Breast epithelium (tissue), 4 donors: Measurements from ENCODE around the gene RNLS. TPM values are rescaled to one million over a fixed set of nuclear protein-coding genes. Genes with fewer than 3 reads are reported as not detected.

Experiments used
- DNase-seq, 2 donors: peaks; one replicate each; pipeline ENCODE4 v3.0.0-alpha.2; 2019; ENCODE audit warnings: low spot score in 2 of 2
- H3K27ac ChIP-seq, 2 donors: fragments of 200-600 bp; sonication (generic) in 1 of 2; one replicate each; pipeline ENCODE4 v1.5.1; 2016 to 2019; ENCODE audit warnings: mild to moderate bottlenecking in 1 of 2
- H3K27me3 ChIP-seq, 2 donors: fragments of 200-600 bp; sonication (generic) in 1 of 2; one replicate each; pipeline versions ENCODE4 v1.5.1 to v1.6.0; 2017 to 2019; ENCODE audit warnings: control low read depth in 1 of 2, mild to moderate bottlenecking in 1 of 2
- H3K36me3 ChIP-seq: fragments of 200-600 bp; one replicate; pipeline ENCODE4 v1.5.1; 2019
- H3K4me1 ChIP-seq, 2 donors: fragments of 200-600 bp; sonication (generic); one replicate each; pipeline ENCODE4 v1.5.1; 2016 to 2019; ENCODE audit warnings: control low read depth in 1 of 2
- H3K4me3 ChIP-seq, 3 donors: fragments of 200-600 bp; sonication (generic); 1 replicate in 2 of 3; 2 replicates in 1 of 3; pipeline ENCODE4 v1.5.1; 2016 to 2019; ENCODE audit warnings: mild to moderate bottlenecking in 3 of 3, moderate library complexity in 2 of 3
- H3K9me3 ChIP-seq, 2 donors: fragments of 200-600 bp; sonication (generic) in 1 of 2; one replicate each; pipeline ENCODE4 v1.5.1; 2016 to 2019; ENCODE audit warnings: control low read depth in 1 of 2
- CTCF ChIP-seq, 3 donors: fragments of 450-650 bp; IDR thresholded peaks; one replicate each; pipeline ENCODE4 v1.5.1; 2016 to 2017; ENCODE audit warnings: antibody characterized with exemption in 3 of 3, mild to moderate bottlenecking in 3 of 3, moderate library complexity in 3 of 3
- POLR2A ChIP-seq: fragments of 450-650 bp; IDR thresholded peaks from one replicate; pipeline ENCODE4 v1.6.1; 2016; ENCODE audit warnings: antibody characterized with exemption, mild to moderate bottlenecking, moderate library complexity
- POLR2AphosphoS5 ChIP-seq, 3 donors: sonication (generic); formaldehyde crosslinking; IDR thresholded peaks; one replicate each; pipeline ENCODE4 v1.6.1; 2017; ENCODE audit warnings: antibody characterized with exemption in 3 of 3
- intact Hi-C: fragments of 100-400 bp; cut with DNase I; formaldehyde crosslinking; loops from one replicate; pipeline ENCODE4 v1.15.1; 2023; ENCODE audit warnings: low total_unique reads
- total RNA-seq, 3 donors: library from RNA; depleted of rRNA; stranded (reverse); fragments of >200 nt; gene quantifications; one replicate each; pipeline ENCODE4 v1.1.0, GENCODE V29; 2016

Gene RNLS
- total RNA-seq, 3 donors from 2014 or later = 27.9 to 32.1 (median 29.1) TPM

- Histone ChIP-seq H3K36me3 (no peaks in the 10 kb centered on the region), H3K27me3 (no peaks in the 10 kb centered on the region), H3K27ac (no peak overlapping the region), H3K4me1 (no peaks in the 10 kb centered on the region), H3K9me3 (no peaks in the 10 kb centered on the region), H3K4me3 (no peak overlapping the region)
- no peak for DNase-seq
- no peak for TF ChIP-seq CTCF (IDR thresholded peaks at IDR 0.05)
- TF ChIP-seq POLR2AphosphoS5 (IDR thresholded peaks at IDR 0.05) = no peak
- TF ChIP-seq POLR2A = no peak
- intact Hi-C loops = no loop called here
These were observed 240.3 kb downstream of the RNLS start for GRCh38 chr10:88342733-88343310.

- intact Hi-C loops = no loop called here
- no peaks in the 10 kb centered on the region for H3K9me3 ChIP-seq
- H3K36me3 ChIP-seq = no peaks in the 10 kb centered on the region
- TF ChIP-seq CTCF (IDR thresholded peaks at IDR 0.05) (no peak), POLR2A (no peak), POLR2AphosphoS5 (IDR thresholded peaks at IDR 0.05) (no peak)
- DNase-seq = no peak
- no peaks in the 10 kb centered on the region for H3K4me1 ChIP-seq
- H3K4me3 ChIP-seq = no peak overlapping the region
- H3K27ac ChIP-seq = no peak overlapping the region
- no peaks in the 10 kb centered on the region for H3K27me3 ChIP-seq
These were observed 246.0 kb downstream of the RNLS start for GRCh38 chr10:88337134-88337533.

- Histone ChIP-seq H3K4me3 (no peak overlapping the region), H3K36me3 (no peaks in the 10 kb centered on the region), H3K4me1 (no peaks in the 10 kb centered on the region), H3K27me3 (no peaks in the 10 kb centered on the region), H3K27ac (no peak overlapping the region), H3K9me3 (no peaks in the 10 kb centered on the region)
- DNase-seq = no peak
- TF ChIP-seq POLR2AphosphoS5 (IDR thresholded peaks at IDR 0.05) (no peak), POLR2A (no peak), CTCF (IDR thresholded peaks at IDR 0.05) (no peak)
- intact Hi-C loops = no loop called here
These were observed 246.8 kb downstream of the RNLS start for GRCh38 chr10:88336334-88336733.

GRCh38 chr10:88333248-88333630 lies 249.9 kb downstream of the RNLS start:
- Histone ChIP-seq H3K9me3 (no peaks in the 10 kb centered on the region), H3K27ac (no peak overlapping the region), H3K4me1 (no peaks in the 10 kb centered on the region), H3K36me3 (no peaks in the 10 kb centered on the region), H3K4me3 (no peak overlapping the region), H3K27me3 (no peaks in the 10 kb centered on the region)
- TF ChIP-seq POLR2AphosphoS5 (IDR thresholded peaks at IDR 0.05) (no peak), CTCF (IDR thresholded peaks at IDR 0.05) (no peak), POLR2A (no peak)
- intact Hi-C loops = no loop called here
- no peak for DNase-seq

GRCh38 chr10:88332503-88333247 lies 250.4 kb downstream of the RNLS start:
- H3K27ac ChIP-seq = no peak overlapping the region
- no peaks in the 10 kb centered on the region for H3K36me3 ChIP-seq
- no peaks in the 10 kb centered on the region for H3K9me3 ChIP-seq
- intact Hi-C loops = no loop called here
- no peak overlapping the region for H3K4me3 ChIP-seq
- no peaks in the 10 kb centered on the region for H3K27me3 ChIP-seq
- no peak for TF ChIP-seq POLR2AphosphoS5 (IDR thresholded peaks at IDR 0.05)
- TF ChIP-seq POLR2A = no peak
- no peak for TF ChIP-seq CTCF (IDR thresholded peaks at IDR 0.05)
- no peaks in the 10 kb centered on the region for H3K4me1 ChIP-seq
- no peak for DNase-seq
